ENCODE data around the gene ARHGEF37. TPM values are rescaled to one million over a fixed set of nuclear protein-coding genes. Genes with fewer than 3 reads are reported as not detected.

Gene ARHGEF37
- total and polyA plus RNA-seq, 9 of the 15 experiments (the other 6 are each of a cell fraction or from before 2014, with no cell fraction given): 0.01 to 0.27 (median 0.05) TPM

DNA sequence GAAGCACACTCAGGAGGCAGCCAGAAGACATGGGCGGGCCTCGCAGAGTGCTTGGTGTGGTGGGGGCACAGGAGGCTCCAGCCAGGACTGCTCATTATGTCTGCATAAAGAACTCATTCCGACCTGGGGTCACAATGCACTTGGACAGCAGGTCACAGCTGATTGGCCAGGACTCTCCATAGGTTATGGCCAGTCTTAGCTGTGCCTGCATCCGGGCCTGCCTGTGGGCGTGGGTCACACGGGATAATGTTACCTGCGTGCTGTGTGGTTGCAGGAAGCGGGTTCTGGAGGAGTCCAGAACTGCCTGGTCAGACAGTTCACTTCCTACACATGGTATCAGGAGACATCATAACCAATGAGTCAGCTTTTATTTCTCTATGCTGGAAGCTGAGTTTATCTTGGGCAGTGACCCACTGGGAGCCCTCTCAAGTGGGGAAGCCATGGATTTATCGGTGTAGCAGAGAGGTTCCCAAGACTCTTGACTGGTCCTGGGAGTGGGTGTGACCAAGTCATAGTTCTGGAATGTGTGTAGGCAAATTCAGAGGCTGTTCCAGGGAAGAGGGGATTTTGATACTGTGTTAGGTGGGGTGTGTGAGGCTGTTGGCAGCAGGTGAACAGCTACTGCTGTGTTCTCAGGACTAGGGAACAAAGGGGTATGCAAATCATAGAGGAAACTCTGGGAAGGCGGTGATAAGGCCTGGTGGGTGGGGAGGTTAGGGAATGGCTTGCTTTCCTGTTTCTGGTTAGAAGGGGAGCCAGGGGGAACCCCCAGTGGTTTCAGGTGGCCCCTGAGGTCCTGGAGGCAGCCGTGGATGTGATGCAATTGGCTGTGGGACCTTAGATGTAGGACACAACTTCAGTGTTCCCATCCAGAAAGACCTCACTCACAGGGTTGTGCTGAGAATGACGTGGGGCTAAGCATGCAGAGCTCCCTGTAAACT, 51.3 kb downstream of the ARHGEF37 start (continued):
- TF ChIP-seq, protein P1, sequence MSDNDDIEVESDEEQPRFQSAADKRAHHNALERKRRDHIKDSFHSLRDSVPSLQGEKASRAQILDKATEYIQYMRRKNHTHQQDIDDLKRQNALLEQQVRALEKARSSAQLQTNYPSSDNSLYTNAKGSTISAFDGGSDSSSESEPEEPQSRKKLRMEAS (CRISPR knock-in tag; IDR thresholded peaks at IDR 0.05): no peak; the same call in 1 of the 2 replicates
- TF ChIP-seq HNRNPUL1 (IDR thresholded peaks at IDR 0.05; ENCODE audit: low read length) (no peak), ZNF507 (tag; conservative IDR thresholded peaks at IDR 0.05) (no peak), CEBPG (CRISPR knock-in tag; IDR thresholded peaks at IDR 0.05) (peak; percentile 59), CEBPG (tag; conservative IDR thresholded peaks at IDR 0.05 in 1 of 2, IDR thresholded peaks at IDR 0.05 in 1 of 2) (0 out of 4 replicates have a peak, but pooled peaks of 1 of the 2 experiments have one; percentile 32)
- TF ChIP-seq, protein P2, sequence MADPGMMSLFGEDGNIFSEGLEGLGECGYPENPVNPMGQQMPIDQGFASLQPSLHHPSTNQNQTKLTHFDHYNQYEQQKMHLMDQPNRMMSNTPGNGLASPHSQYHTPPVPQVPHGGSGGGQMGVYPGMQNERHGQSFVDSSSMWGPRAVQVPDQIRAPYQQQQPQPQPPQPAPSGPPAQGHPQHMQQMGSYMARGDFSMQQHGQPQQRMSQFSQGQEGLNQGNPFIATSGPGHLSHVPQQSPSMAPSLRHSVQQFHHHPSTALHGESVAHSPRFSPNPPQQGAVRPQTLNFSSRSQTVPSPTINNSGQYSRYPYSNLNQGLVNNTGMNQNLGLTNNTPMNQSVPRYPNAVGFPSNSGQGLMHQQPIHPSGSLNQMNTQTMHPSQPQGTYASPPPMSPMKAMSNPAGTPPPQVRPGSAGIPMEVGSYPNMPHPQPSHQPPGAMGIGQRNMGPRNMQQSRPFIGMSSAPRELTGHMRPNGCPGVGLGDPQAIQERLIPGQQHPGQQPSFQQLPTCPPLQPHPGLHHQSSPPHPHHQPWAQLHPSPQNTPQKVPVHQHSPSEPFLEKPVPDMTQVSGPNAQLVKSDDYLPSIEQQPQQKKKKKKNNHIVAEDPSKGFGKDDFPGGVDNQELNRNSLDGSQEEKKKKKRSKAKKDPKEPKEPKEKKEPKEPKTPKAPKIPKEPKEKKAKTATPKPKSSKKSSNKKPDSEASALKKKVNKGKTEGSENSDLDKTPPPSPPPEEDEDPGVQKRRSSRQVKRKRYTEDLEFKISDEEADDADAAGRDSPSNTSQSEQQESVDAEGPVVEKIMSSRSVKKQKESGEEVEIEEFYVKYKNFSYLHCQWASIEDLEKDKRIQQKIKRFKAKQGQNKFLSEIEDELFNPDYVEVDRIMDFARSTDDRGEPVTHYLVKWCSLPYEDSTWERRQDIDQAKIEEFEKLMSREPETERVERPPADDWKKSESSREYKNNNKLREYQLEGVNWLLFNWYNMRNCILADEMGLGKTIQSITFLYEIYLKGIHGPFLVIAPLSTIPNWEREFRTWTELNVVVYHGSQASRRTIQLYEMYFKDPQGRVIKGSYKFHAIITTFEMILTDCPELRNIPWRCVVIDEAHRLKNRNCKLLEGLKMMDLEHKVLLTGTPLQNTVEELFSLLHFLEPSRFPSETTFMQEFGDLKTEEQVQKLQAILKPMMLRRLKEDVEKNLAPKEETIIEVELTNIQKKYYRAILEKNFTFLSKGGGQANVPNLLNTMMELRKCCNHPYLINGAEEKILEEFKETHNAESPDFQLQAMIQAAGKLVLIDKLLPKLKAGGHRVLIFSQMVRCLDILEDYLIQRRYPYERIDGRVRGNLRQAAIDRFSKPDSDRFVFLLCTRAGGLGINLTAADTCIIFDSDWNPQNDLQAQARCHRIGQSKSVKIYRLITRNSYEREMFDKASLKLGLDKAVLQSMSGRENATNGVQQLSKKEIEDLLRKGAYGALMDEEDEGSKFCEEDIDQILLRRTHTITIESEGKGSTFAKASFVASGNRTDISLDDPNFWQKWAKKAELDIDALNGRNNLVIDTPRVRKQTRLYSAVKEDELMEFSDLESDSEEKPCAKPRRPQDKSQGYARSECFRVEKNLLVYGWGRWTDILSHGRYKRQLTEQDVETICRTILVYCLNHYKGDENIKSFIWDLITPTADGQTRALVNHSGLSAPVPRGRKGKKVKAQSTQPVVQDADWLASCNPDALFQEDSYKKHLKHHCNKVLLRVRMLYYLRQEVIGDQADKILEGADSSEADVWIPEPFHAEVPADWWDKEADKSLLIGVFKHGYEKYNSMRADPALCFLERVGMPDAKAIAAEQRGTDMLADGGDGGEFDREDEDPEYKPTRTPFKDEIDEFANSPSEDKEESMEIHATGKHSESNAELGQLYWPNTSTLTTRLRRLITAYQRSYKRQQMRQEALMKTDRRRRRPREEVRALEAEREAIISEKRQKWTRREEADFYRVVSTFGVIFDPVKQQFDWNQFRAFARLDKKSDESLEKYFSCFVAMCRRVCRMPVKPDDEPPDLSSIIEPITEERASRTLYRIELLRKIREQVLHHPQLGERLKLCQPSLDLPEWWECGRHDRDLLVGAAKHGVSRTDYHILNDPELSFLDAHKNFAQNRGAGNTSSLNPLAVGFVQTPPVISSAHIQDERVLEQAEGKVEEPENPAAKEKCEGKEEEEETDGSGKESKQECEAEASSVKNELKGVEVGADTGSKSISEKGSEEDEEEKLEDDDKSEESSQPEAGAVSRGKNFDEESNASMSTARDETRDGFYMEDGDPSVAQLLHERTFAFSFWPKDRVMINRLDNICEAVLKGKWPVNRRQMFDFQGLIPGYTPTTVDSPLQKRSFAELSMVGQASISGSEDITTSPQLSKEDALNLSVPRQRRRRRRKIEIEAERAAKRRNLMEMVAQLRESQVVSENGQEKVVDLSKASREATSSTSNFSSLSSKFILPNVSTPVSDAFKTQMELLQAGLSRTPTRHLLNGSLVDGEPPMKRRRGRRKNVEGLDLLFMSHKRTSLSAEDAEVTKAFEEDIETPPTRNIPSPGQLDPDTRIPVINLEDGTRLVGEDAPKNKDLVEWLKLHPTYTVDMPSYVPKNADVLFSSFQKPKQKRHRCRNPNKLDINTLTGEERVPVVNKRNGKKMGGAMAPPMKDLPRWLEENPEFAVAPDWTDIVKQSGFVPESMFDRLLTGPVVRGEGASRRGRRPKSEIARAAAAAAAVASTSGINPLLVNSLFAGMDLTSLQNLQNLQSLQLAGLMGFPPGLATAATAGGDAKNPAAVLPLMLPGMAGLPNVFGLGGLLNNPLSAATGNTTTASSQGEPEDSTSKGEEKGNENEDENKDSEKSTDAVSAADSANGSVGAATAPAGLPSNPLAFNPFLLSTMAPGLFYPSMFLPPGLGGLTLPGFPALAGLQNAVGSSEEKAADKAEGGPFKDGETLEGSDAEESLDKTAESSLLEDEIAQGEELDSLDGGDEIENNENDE (IDR thresholded peaks at IDR 0.05; ENCODE audit: low read depth, low read length): no peak

Data from K562 (cell line).